GM12801 (cell line): ENCODE measurements around the gene PTPRN2.

Experiments
- TF ChIP-seq, protein P1 (sequence below): IDR thresholded peaks from one replicate; pipeline ENCODE4 v1.5.1; 2011; ENCODE audit warnings: control low read depth; ENCODE audit not compliant: insufficient read length; ENCODE audit errors: extremely low read depth

Gene PTPRN2

GRCh38 chr7:158274996-158275395 lies 312.6 kb downstream of the PTPRN2 start:
- TF ChIP-seq, protein P1, sequence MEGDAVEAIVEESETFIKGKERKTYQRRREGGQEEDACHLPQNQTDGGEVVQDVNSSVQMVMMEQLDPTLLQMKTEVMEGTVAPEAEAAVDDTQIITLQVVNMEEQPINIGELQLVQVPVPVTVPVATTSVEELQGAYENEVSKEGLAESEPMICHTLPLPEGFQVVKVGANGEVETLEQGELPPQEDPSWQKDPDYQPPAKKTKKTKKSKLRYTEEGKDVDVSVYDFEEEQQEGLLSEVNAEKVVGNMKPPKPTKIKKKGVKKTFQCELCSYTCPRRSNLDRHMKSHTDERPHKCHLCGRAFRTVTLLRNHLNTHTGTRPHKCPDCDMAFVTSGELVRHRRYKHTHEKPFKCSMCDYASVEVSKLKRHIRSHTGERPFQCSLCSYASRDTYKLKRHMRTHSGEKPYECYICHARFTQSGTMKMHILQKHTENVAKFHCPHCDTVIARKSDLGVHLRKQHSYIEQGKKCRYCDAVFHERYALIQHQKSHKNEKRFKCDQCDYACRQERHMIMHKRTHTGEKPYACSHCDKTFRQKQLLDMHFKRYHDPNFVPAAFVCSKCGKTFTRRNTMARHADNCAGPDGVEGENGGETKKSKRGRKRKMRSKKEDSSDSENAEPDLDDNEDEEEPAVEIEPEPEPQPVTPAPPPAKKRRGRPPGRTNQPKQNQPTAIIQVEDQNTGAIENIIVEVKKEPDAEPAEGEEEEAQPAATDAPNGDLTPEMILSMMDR: no peak

DNA sequence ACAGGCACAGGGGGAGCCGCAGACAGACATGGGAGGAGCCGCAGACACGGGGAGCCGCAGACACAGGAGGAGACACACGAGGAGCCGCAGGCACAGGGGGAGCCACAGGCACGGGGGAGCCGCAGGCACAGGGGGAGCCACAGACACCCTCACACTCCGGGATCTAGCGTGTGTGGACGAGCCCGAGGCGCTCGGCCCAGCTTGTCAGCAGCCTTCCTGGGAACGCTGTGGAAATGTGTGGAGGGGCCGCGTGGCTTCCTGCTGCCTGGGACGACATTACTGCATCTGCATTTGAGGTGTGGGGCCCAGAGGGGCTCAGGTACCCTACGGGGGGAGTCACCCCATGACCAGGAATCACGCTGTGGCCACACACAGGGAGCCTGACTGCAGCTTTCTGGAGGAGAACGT lies 313.2 kb downstream of the PTPRN2 start:
- TF ChIP-seq, protein P1: no peak

DNA sequence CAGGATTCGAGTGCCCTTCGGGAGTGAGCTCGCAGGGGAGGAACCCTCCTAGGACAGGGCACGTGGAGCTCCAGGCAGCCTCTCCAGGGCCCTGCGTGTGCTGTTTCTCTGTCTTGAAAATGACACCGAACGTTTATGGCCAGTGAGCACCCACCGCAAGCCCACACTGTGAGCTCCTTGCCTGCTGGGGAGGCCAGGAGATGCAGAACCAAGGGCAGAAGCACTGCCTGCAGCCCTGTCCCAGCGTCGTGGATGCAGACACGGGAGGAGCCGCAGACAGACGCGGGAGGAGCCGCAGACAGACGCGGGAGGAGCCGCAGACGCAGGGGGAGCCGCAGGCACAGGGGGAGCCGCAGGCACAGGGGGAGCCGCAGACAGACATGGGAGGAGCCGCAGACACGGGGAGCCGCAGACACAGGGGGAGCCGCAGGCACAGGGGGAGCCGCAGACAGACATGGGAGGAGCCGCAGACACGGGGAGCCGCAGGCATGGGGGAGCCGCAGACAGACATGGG lies 314.4 kb downstream of the PTPRN2 start:
- TF ChIP-seq, protein P1: no peak

GRCh38 chr7:158272509-158273137 lies 315.0 kb downstream of the PTPRN2 start:
- TF ChIP-seq, protein P1: no peak

DNA sequence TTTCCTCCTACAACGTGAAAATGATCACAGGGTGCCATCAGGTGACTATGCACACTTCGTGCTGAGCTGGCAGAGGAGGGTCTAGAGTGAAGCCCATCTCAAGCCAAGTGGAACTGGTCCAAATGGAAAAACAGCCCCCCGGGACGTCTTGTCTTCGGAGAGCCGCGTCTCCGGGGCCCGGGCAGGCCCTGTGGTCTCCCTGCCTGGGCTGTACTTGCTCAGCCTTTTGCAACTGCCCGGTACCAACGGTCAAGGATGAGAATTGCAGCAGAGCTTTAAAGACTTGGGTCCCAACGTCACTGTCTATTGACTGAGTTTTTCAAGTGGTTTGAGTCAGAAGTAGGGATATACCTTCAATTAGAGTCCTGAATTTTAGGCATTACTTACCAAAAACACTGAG lies 315.5 kb downstream of the PTPRN2 start:
- TF ChIP-seq, protein P1: no peak

GRCh38 chr7:158271646-158272045 lies 316.0 kb downstream of the PTPRN2 start:
- TF ChIP-seq, protein P1: no peak

DNA sequence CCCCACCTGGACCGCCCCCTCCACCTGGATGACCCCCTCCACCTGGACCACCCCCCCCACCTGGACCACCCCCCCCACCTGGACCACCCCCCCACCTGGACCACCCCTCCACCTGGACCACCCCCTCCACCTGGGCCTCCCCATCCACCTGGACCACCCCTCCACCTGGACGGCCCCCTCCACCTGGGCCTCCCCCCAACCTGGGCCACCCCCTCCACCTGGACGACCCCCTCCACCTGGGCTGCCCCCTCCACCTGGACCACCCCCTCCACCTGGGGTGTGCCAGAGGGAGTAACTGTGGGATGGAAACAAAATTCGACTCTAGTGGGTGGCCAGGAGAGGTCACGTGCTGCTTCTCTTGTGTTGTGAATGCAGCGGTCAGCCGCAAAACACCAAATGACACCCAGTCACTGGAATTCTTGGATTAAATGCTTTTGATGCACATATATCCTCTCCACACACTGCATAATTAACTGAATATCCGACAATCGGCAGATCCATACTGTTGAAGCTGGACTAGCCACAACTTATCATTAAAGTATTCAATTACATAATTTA lies 316.7 kb downstream of the PTPRN2 start:
- TF ChIP-seq, protein P1: no peak
